ENCODE results near the gene AKAP6.

DNA sequence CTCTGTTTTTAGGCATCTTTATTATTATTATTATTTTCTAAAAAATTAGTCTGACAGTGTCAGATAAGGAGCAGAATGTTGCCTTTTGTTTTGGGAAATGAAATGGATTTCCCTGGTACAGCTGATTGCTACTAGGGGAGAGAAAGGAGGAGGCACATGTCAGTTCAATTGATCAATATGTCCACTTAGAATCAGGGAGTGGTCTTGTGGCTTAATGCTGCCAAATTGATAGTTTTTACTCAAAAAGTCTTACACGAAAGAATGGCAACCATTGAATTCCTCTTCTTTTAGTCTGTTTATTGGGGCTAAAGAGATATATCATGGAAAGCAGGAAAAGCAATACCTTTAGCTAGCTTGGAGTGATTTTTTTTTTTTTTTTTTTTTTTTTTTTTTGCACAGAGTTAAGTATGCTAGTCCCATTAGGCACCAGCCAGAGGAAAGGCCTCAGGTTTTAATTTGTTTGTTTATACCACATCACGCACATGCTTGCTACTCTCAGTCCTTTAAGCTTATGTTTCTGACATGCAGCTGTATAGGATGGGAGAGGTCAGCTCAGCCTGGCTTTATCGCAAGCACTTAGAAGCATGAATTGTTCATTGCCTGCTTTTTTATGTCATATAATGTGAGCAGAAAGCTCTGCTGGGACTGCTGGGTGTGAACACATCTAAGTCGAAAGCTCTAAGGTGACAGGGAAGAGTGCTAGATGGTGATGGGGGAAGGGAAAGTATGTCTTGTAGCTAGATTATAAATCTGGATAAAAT is 1.4 kb downstream of the AKAP6 start:
- TF ChIP-seq CTCF (IDR thresholded peaks at IDR 0.05) (no peak), EP300 (IDR thresholded peaks at IDR 0.05) (no peak), POLR2A (IDR thresholded peaks at IDR 0.05) (no peak), POLR2AphosphoS5 (IDR thresholded peaks at IDR 0.05) (no peak)
